Activated naive CD4-positive, alpha-beta T cell treated with anti-CD3 and anti-CD28 coated beads, Interleukin-2, amount 50 U/mL, for 24 hours (primary cell): Measurements from ENCODE around the gene BICRAL.
"Not testable (repeated sequence)": the region's sequence is repeated elsewhere in the genome, so short reads cannot be mapped to it uniquely, and the experiment has no call there.

Source experiments
- H3K27ac Mint-ChIP-seq: one replicate; pipeline ENCODE4 v1.8.0; 2021; ENCODE audit warnings: mild to moderate bottlenecking, mixed read lengths
- H3K27me3 Mint-ChIP-seq: one replicate; pipeline ENCODE4 v1.8.0; 2021; ENCODE audit warnings: mixed read lengths
- H3K36me3 Mint-ChIP-seq: one replicate; pipeline ENCODE4 v1.8.0; 2021; ENCODE audit warnings: mixed read lengths
- H3K4me1 Mint-ChIP-seq: one replicate; pipeline ENCODE4 v1.8.0; 2021; ENCODE audit warnings: mixed read lengths
- H3K4me3 Mint-ChIP-seq: one replicate; pipeline ENCODE4 v1.8.0; 2021; ENCODE audit warnings: mild to moderate bottlenecking, mixed read lengths
- H3K9me3 Mint-ChIP-seq: one replicate; pipeline ENCODE4 v1.8.0; 2021; ENCODE audit warnings: mixed read lengths

The BICRAL gene

DNA sequence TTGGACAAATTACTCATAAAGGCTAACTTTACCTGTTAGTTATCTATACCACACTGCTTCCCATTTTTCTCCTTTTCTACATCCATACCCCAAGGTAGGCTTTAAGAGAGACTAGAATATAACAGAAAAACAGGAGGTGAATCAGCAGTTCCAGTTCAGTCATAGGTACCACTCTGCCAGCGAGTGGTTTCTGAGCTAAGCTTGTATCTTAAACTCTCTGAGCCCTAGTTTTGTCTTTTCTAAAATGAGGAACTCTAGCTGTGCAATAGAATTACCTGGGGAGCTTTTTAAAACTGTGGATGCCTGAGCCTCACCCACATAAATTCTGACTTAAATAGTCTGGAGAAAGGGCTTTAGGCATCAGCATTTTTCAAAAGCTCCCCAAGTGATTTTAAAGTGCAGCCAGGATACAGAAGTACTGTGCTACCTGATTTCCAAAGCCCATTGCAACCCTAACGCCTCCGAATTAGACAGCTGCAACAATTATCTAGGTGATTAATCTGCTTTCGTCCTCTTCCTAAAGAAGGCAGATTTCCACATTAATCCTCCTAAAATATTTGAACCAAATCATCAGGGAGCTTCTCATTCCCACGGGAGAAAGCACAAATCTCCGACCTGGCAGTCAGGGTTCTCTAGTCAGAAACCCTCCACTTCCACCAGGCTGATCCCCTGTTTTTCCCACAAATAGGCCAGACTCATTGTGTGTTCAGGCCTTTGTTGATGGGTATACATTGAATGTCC lies 60.2 kb downstream of the BICRAL start:
- Mint-ChIP-seq H3K4me1 (peaks cover 12% of the 10 kb centered on the region), H3K36me3 (peaks cover 11% of the 10 kb centered on the region), H3K9me3 (no peaks in the 10 kb centered on the region), H3K4me3 (no peak overlapping the region), H3K27me3 (no peaks in the 10 kb centered on the region), H3K27ac (no peak overlapping the region)

DNA sequence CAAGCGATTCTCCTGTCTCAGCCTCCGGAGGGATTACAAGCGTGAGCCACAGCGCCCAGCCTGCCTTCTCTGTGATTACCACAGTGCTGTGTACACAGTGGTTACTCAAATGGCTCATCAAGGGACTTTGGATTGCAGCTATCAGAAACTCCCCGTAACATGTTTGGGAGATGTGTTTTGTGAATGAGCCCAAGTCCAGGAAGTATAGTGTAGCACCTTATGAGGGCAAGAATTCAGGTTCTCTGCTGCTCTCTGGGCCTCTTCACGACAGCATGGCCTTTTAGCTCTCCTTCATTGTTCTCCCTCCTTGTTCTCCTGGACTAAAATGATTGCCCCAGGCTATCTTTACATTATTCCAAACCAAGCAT lies 63.5 kb downstream of the BICRAL start:
- H3K9me3 Mint-ChIP-seq: no peaks in the 10 kb centered on the region
- H3K27ac Mint-ChIP-seq: no peak overlapping the region
- H3K36me3 Mint-ChIP-seq: peaks cover 10% of the 10 kb centered on the region
- no peaks in the 10 kb centered on the region for H3K27me3 Mint-ChIP-seq
- peaks cover 12% of the 10 kb centered on the region for H3K4me1 Mint-ChIP-seq
- no peak overlapping the region for H3K4me3 Mint-ChIP-seq

DNA sequence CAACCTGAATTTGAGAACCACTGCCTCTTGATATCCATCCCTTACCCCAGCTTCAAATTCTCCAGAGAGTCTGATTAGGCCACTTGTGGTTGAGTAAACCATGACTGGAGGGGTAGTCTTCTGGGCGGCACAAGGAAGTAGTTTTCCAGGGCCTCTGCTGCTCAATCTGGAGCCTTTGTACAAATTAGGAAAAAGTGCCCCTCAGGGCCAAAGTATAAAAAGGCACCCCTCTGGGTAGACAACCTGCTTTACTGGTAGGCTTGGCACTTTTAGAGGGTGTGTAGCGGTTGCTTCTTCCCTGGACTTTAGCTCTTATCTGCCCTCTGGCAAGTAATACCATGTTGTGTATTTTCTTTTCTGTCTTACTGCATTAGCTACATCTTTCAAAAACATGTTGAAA lies 64.7 kb downstream of the BICRAL start:
- Mint-ChIP-seq H3K4me3 (no peak overlapping the region), H3K9me3 (no peaks in the 10 kb centered on the region), H3K4me1 (peaks cover 10% of the 10 kb centered on the region), H3K27me3 (no peaks in the 10 kb centered on the region), H3K27ac (no peak overlapping the region), H3K36me3 (peaks cover 8% of the 10 kb centered on the region)

DNA sequence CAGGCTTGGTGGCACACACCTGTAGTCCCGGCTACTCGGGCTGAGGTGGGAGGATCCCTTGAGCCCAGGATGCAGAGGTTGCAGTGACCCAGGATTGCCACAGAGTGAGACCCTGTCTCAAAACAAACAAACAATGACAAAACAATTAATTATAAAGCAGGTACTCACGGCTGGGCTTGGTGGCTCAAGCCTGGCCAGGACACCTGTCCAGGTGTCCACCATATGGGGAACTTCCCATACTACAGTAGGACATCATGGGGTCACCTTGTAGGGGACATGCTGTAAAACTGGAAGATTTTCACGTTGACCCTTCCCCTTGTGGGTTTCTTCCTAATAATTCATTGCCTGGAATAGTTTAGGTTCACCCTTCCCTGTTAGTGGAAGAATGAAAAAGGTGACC lies 66.8 kb downstream of the BICRAL start:
- Mint-ChIP-seq H3K4me3 (no peak overlapping the region), H3K27me3 (no peaks in the 10 kb centered on the region), H3K4me1 (peaks cover 7% of the 10 kb centered on the region), H3K36me3 (peaks cover 7% of the 10 kb centered on the region), H3K27ac (no peak overlapping the region), H3K9me3 (no peaks in the 10 kb centered on the region)

DNA sequence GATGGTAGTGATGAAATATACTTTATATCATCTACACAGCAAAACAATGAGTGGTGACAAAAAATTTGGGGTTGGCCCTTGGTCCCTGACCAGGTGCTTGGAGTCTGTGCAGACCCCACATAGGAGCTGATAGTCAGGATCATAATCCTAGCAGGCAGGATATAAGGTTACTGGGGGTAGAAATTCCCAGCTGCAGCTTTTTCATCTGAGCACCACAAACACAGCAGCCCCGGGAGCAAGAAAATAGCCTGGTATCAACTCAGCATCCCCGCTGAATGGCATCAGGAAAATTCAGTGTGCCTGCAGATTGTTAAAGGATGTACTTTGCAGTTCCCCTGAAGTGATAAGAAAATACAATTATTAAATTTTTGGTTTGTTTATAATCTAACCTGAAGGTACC lies 69.7 kb downstream of the BICRAL start:
- H3K9me3 Mint-ChIP-seq: no peaks in the 10 kb centered on the region
- no peaks in the 10 kb centered on the region for H3K27me3 Mint-ChIP-seq
- no peak overlapping the region for H3K4me3 Mint-ChIP-seq
- no peak overlapping the region for H3K27ac Mint-ChIP-seq
- H3K4me1 Mint-ChIP-seq: no peaks in the 10 kb centered on the region
- H3K36me3 Mint-ChIP-seq: peaks cover 4% of the 10 kb centered on the region

DNA sequence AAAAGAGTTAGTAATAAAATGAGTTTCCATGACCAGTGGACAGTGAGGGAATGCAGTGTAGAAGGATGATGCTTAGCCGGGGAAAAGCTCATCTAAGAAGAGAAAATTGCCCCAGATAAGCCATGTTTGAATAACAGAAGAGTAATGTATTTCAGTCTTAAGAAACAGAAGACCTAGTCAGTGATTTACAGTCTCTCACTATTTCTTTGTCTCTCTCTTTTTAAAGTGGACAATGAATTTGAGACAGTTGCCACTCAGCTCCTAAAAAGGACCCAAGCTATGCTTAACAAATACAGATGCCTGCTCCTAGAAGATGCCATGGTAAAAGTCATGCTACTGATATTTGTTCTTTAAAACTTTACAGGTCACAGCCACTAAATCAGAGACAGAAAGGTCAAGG lies 78.2 kb downstream of the BICRAL start:
- Mint-ChIP-seq H3K9me3 (no peaks in the 10 kb centered on the region), H3K27ac (no peak overlapping the region), H3K4me1 (no peaks in the 10 kb centered on the region), H3K27me3 (no peaks in the 10 kb centered on the region), H3K4me3 (no peak overlapping the region), H3K36me3 (peaks cover 10% of the 10 kb centered on the region)

DNA sequence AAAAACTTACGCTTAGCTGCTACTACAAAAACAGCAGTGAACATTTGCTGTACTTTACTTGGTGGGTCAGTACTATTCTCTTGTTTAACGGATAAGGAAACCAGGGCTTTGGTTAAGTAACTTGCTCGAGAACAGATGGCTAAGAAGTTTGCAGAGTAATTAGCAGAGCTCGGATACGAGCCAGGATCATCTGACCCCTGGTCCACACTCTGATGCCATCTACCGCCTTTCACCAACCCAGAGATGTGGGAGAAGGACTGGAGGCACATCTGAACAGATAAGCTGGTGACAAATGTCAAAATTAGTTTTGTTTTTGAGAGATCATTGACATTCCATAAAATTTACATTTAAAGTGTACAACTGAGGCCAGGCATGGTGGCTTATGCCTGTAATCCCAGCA lies 78.6 kb downstream of the BICRAL start:
- H3K36me3 Mint-ChIP-seq: peaks cover 10% of the 10 kb centered on the region
- no peaks in the 10 kb centered on the region for H3K4me1 Mint-ChIP-seq
- no peaks in the 10 kb centered on the region for H3K27me3 Mint-ChIP-seq
- no peak overlapping the region for H3K4me3 Mint-ChIP-seq
- H3K9me3 Mint-ChIP-seq: no peaks in the 10 kb centered on the region
- no peak overlapping the region for H3K27ac Mint-ChIP-seq

DNA sequence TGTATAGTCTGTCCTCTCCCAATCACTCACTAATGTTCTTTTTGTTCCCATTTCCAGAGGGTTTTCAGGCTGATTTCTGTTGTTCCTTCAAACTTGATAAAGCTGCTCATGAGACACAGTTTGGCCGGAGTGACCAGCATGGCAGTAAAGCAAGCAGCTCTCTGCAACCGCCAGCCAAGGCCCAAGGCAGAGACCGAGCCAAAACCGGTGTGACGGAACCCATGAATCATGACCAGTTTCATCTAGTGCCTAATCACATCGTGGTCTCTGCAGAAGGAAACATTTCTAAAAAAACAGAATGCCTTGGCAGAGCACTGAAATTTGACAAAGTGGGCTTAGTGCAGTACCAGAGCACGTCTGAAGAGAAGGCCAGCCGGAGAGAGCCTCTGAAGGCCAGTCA lies 82.8 kb downstream of the BICRAL start:
- Mint-ChIP-seq H3K36me3 (peaks cover 7% of the 10 kb centered on the region), H3K4me1 (no peaks in the 10 kb centered on the region), H3K9me3 (no peaks in the 10 kb centered on the region), H3K27ac (peak overlapping the region; percentile 17), H3K4me3 (no peak overlapping the region), H3K27me3 (no peaks in the 10 kb centered on the region)

DNA sequence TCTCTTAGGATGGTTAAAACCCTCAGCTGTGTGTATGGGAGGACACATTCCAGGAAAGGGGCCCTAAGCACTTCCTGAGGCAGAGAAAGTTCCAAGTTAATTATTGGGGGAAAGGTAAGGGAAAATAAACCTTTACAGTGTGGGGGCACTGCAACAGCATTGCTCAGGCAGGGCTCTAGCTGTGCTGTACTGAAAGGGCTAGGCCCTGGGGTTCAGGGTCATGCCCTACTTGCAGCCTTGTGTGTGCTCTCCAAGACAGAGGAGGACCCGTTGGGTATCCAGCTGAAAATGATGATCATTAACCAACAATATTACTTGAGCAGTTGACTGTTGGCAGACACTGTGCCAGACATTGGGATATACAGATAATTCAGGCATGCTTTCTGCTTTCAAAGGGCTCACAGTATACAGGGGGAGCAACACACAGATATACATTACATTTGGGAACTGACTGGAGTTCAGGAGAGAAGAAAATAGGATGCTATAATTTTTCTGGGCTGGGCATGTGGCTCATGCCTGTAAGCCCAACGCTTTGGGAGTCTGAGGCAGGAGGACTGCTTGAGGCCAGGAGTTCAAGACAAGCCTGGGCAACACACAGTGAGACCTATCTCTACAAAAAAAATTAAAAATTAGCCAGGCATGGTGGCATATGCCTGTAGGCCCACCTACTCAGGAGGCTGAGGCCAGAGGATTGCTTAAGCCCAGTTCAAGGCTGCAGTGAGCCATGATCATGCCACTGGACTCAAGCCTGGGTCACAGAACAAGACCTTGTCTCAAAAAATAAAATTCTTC lies 88.5 kb downstream of the BICRAL start:
- no peak overlapping the region for H3K4me3 Mint-ChIP-seq
- no peaks in the 10 kb centered on the region for H3K4me1 Mint-ChIP-seq
- peak overlapping the region; percentile 10 for H3K27ac Mint-ChIP-seq
- no peaks in the 10 kb centered on the region for H3K27me3 Mint-ChIP-seq
- H3K36me3 Mint-ChIP-seq: no peaks in the 10 kb centered on the region
- no peaks in the 10 kb centered on the region for H3K9me3 Mint-ChIP-seq

DNA sequence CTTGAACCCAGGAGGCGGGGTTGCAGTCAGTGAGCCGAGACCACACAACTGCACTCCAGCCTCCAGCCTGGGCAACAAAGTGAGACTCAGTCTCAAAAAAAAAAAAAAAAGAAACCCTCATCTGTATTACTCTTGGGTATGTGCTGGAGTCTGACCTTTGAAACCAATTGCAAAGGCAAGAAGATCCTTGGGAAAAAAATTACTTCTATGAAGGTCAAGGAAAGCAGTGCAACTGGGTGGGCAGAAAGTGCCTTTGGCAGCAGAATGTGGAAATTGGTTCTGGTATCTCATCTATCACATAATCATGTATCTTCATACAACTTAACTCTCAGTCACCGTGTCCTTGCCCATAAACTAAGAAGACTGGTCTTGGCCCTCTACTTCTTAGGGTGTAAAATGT lies 89.9 kb downstream of the BICRAL start:
- H3K36me3 Mint-ChIP-seq: no peaks in the 10 kb centered on the region
- no peaks in the 10 kb centered on the region for H3K4me1 Mint-ChIP-seq
- no peak overlapping the region for H3K4me3 Mint-ChIP-seq
- no peaks in the 10 kb centered on the region for H3K9me3 Mint-ChIP-seq
- H3K27me3 Mint-ChIP-seq: no peaks in the 10 kb centered on the region
- no peak overlapping the region for H3K27ac Mint-ChIP-seq

DNA sequence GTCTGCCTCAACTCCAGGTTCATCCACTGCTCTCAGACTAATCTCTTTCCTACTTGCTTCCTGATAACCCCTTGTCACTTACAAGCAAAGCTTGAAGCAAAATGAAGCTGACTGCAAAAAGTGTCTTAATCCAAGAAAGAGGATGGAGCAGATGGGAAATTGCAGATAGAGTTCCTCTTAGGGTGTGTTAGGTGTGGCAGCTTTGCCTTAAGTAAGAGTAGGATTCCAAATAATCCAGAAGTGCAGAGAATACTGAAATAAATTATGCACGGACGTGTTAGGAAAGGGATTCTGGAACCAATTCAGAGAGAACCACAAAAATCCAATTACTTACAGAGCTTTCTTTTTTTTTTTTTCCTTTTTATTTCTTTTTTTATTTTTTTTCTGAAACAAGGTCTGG lies 91.5 kb downstream of the BICRAL start:
- H3K4me1 Mint-ChIP-seq: no peaks in the 10 kb centered on the region
- no peaks in the 10 kb centered on the region for H3K9me3 Mint-ChIP-seq
- peak overlapping the region; percentile 19 for H3K27ac Mint-ChIP-seq
- no peak overlapping the region for H3K4me3 Mint-ChIP-seq
- no peaks in the 10 kb centered on the region for H3K27me3 Mint-ChIP-seq
- H3K36me3 Mint-ChIP-seq: no peaks in the 10 kb centered on the region

DNA sequence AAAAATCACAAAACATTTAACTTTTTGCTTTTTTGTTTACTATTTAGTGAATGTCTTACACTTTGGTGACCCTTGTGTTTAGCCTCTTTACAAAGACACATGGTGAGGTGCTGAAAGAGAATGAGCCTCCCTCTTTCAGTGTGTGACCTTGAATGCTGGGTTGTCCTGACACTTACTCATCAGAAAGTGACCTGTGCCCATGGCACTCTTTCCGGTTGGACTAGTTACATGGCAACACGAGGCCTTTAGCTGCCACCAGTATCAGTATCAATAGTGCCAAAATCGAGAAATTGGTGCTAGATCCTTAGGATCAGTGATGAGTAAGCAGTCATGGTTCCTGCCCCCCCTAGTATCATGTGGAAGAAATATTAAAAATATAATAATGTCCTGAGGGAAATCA lies 95.8 kb downstream of the BICRAL start:
- Mint-ChIP-seq H3K27me3 (no peaks in the 10 kb centered on the region), H3K27ac (no peak overlapping the region), H3K9me3 (no peaks in the 10 kb centered on the region), H3K36me3 (peaks cover 2% of the 10 kb centered on the region), H3K4me3 (peak overlapping the region; percentile 59), H3K4me1 (peaks cover 8% of the 10 kb centered on the region)

DNA sequence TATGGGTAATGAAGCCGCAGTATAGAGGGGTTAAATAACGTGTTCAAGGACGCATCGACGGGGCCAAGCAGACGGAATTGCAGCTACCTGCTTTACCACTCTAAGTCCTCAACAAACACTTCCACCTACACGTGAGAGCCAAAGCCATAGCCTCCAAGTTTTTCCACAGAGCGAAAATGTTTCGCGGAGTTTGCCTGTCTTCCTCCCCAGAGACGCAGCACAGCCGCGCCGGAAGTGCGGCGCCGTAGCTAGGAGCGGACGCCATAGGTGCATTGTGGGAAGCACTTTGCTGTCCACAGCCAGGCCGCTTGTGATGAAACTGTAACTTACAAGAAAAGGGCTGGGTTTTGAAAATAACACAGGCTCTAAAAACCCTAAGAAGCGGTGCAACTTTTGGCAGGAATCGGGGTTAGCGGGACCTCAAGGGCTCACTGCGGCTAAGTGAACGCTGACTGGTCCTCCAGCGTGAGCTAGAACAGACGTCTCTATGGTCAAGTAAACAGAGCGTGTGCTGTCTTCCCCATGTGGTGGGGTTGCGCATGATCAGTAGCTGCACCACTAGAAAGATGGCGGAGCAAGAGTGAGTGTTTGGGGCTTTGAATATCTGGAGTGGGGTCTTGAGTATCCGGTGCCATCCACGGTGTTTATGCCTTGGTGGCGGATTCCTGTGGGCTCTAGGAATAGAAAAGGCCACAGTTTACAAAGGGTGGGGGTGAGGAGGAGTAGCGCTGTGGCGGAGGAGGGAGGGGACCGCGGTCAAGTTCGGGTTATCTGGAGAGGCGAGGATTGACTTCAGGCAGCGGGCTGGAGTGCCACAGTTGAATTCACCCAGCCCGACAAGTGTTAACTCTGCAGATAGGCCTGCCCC lies 97.8 kb downstream of the BICRAL start, which contains the start of gene RPL7L1:
Gene RPL7L1, plus strand, starts transcription at position 245 of the 868 bp plus-strand sequence. Its CDS starts 295 bp downstream, at position 540.
- peak within 1 kb of the TSS; percentile 98 for H3K4me3 Mint-ChIP-seq
- peak within 1 kb of the TSS; percentile 100 for H3K27ac Mint-ChIP-seq
- H3K4me1 Mint-ChIP-seq: peaks cover 23% of the 10 kb centered on the region
- H3K36me3 Mint-ChIP-seq: peaks cover 14% of the 10 kb centered on the region
- H3K27me3 Mint-ChIP-seq: no peaks in the 10 kb centered on the region
- H3K9me3 Mint-ChIP-seq: no peaks in the 10 kb centered on the region

DNA sequence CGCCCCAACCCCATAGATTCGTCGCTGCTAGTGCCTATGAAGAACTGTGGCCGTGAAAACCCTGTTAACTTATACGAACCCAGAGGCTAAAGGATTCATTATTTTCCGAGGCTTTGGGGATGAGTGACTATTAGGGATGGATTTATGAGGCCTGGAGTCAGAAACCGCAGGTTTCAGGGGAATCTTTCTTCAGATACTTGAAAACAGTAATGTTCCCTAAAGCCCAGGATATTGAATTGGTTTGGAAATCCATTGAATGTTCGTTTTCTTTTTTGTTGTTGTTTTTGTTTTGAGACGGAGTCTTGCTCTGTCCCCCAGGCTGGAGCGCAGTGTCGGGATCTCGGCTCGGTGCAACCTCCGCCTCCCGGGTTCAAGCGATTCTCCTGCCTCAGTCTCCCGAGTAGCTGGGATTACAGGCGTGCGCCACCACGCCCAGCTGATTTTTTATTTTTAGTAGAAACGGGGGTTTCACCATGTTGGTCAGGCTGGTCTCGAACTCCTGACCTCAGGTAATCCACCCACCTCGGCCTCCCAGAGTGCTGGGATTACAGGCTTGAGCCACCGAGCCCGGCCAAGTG lies 98.5 kb downstream of the BICRAL start:
- H3K36me3 Mint-ChIP-seq: peaks cover 16% of the 10 kb centered on the region
- peak overlapping the region; percentile 100 for H3K27ac Mint-ChIP-seq
- H3K27me3 Mint-ChIP-seq, H3K9me3 Mint-ChIP-seq: not testable (repeated sequence)
- peaks cover 23% of the 10 kb centered on the region for H3K4me1 Mint-ChIP-seq
- H3K4me3 Mint-ChIP-seq: peak overlapping the region; percentile 98

DNA sequence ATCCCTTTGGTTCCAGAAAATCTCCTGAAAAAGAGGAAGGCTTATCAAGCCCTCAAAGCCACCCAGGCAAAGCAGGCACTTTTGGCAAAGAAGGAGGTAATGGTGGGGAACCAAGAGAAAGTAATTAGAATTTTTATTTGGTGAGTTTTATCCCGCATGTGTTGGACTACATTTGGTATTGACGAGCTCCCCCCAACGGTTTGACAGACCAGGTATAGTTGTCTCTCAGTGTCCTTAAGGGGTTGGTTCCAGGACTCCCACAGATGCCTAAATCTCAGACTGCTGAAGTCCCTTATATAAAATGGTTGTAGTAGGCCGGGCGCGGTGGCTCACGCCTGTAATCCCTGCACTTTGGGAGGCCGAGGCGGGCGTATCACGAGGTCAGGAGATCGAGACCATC lies 99.0 kb downstream of the BICRAL start:
- peaks cover 26% of the 10 kb centered on the region for H3K4me1 Mint-ChIP-seq
- H3K36me3 Mint-ChIP-seq: peaks cover 16% of the 10 kb centered on the region
- peak overlapping the region; percentile 98 for H3K4me3 Mint-ChIP-seq
- H3K9me3 Mint-ChIP-seq, H3K27me3 Mint-ChIP-seq: not testable (repeated sequence)
- peak overlapping the region; percentile 100 for H3K27ac Mint-ChIP-seq
